HEK293 (cell line): ENCODE data around the gene CMTM1.
A peak's percentile ranks its signal among the peaks of the same experiment; 100 is the strongest.

Experiments
- CTCF ChIA-PET: fragments of 350-600 bp; formaldehyde crosslinking; extraction: SDS; loops from one replicate; lab custom pipeline; 2021; ENCODE audit warnings: antibody characterized with exemption; lab: Yijun Ruan, JAX
- POLR2A ChIA-PET: fragments of 300-600 bp; formaldehyde crosslinking; extraction: SDS; loops from one replicate; lab custom pipeline; 2020; ENCODE audit warnings: antibody characterized with exemption, inconsistent platforms; lab: Yijun Ruan, JAX
- H3K27ac ChIP-seq: fragments of 200-500 bp; sonication (Bioruptor generic); 2 replicates; pipeline ENCODE4 v1.5.1; 2014; ENCODE audit warnings: low read depth, low read length, control low read depth, inconsistent platforms; ENCODE audit errors: extremely low read depth
- H3K36me3 ChIP-seq, 2 experiments: fragments of 200-500 bp in 1 of 2; sonication (Bioruptor generic) in 1 of 2; 1 replicate in 1 of 2; 2 replicates in 1 of 2; pipeline ENCODE4 v1.5.1; 2014 to 2017; ENCODE audit warnings: inconsistent platforms in 2 of 2, low read length in 2 of 2; ENCODE audit not compliant: control insufficient read depth in 2 of 2, insufficient read depth in 1 of 2
- H3K4me1 ChIP-seq: fragments of 200-500 bp; sonication (Bioruptor generic); 2 replicates; pipeline ENCODE4 v1.5.1; 2014; ENCODE audit warnings: mild to moderate bottlenecking, low read length, inconsistent platforms; ENCODE audit not compliant: control insufficient read depth, insufficient read depth
- H3K4me3 ChIP-seq: 2 replicates; pipeline ENCODE4 v1.5.1; 2011; ENCODE audit warnings: low read depth, mild to moderate bottlenecking, control low read depth, low read length, moderate library complexity
- H3K9me3 ChIP-seq: fragments of 200-500 bp; sonication (Bioruptor generic); 2 replicates; pipeline ENCODE4 v1.5.1; 2014; ENCODE audit warnings: low read depth, low read length, inconsistent platforms; ENCODE audit not compliant: control insufficient read depth, insufficient read depth
- GLI4 ChIP-seq: fragments of 450-650 bp; formaldehyde crosslinking; IDR thresholded peaks from 2 replicates; pipeline ENCODE4 v1.5.1; 2016; ENCODE audit warnings: missing biosample characterization, missing genetic modification characterization
- KLF10 ChIP-seq: fragments of 450-650 bp; IDR thresholded peaks from 2 replicates; pipeline ENCODE4 v1.5.1; 2018; ENCODE audit warnings: missing biosample characterization, mild to moderate bottlenecking, missing genetic modification characterization
- ZBTB1 ChIP-seq: fragments of 450-650 bp; formaldehyde crosslinking; IDR thresholded peaks from 2 replicates; pipeline ENCODE4 v1.5.1; 2016; ENCODE audit warnings: missing biosample characterization, missing genetic modification characterization
- ZNF121 ChIP-seq: fragments of 450-650 bp; formaldehyde crosslinking; IDR thresholded peaks from 2 replicates; pipeline ENCODE4 v1.5.1; 2016; ENCODE audit warnings: missing biosample characterization, missing genetic modification characterization
- ZNF16 ChIP-seq: fragments of 450-650 bp; formaldehyde crosslinking; IDR thresholded peaks from 2 replicates; pipeline ENCODE4 v1.5.1; 2016; ENCODE audit warnings: low read depth, missing biosample characterization, missing genetic modification characterization
- ZNF274 ChIP-seq, 2 experiments: fragments of 200-500 bp in 1 of 2; fragments of 450-650 bp in 1 of 2; sonication (Bioruptor generic) in 1 of 2; formaldehyde crosslinking in 1 of 2; IDR thresholded peaks; 2 replicates each; pipeline versions ENCODE4 v1.5.1 to v1.6.1; 2014 to 2016; ENCODE audit warnings: borderline replicate concordance in 1 of 2, inconsistent platforms in 1 of 2, low read length in 1 of 2, missing biosample characterization in 1 of 2, missing genetic modification characterization in 1 of 2
- ZNF324 ChIP-seq: fragments of 450-650 bp; formaldehyde crosslinking; IDR thresholded peaks from 2 replicates; pipeline ENCODE4 v1.5.1; 2016; ENCODE audit warnings: missing biosample characterization, missing genetic modification characterization
- ZNF350 ChIP-seq: fragments of 450-650 bp; formaldehyde crosslinking; IDR thresholded peaks from 2 replicates; pipeline ENCODE4 v1.5.0; 2017; ENCODE audit warnings: missing biosample characterization, mild to moderate bottlenecking, missing genetic modification characterization
- ZNF37A ChIP-seq: fragments of 450-650 bp; IDR thresholded peaks from 2 replicates; pipeline ENCODE4 v1.5.1; 2018; ENCODE audit warnings: missing biosample characterization, missing genetic modification characterization
- ZNF549 ChIP-seq: fragments of 450-650 bp; IDR thresholded peaks from 2 replicates; pipeline ENCODE4 v1.5.1; 2018; ENCODE audit warnings: missing biosample characterization, missing genetic modification characterization, mild to moderate bottlenecking, inconsistent platforms, moderate library complexity
- ZNF558 ChIP-seq: fragments of 450-650 bp; formaldehyde crosslinking; IDR thresholded peaks from 2 replicates; pipeline ENCODE4 v1.5.1; 2016; ENCODE audit warnings: missing biosample characterization, missing genetic modification characterization
- ZNF560 ChIP-seq: fragments of 450-650 bp; formaldehyde crosslinking; IDR thresholded peaks from 2 replicates; pipeline ENCODE4 v1.5.1; 2017; ENCODE audit warnings: missing biosample characterization, missing genetic modification characterization, borderline replicate concordance
- ZNF561 ChIP-seq: fragments of 450-650 bp; IDR thresholded peaks from 2 replicates; pipeline ENCODE4 v1.5.1; 2018; ENCODE audit warnings: missing biosample characterization, missing genetic modification characterization, borderline replicate concordance
- ZNF624 ChIP-seq: fragments of 450-650 bp; formaldehyde crosslinking; IDR thresholded peaks from 2 replicates; pipeline ENCODE4 v1.5.1; 2017; ENCODE audit warnings: missing biosample characterization, missing genetic modification characterization
- ZNF747 ChIP-seq: fragments of 450-650 bp; formaldehyde crosslinking; IDR thresholded peaks from 2 replicates; pipeline ENCODE4 v1.5.1; 2016; ENCODE audit warnings: missing biosample characterization, missing genetic modification characterization
- TF ChIP-seq, protein P1 (sequence below): fragments of 450-650 bp; formaldehyde crosslinking; IDR thresholded peaks from 2 replicates; pipeline ENCODE4 v1.5.1; 2016; ENCODE audit warnings: missing biosample characterization, missing genetic modification characterization, low read depth
- TF ChIP-seq, protein P2 (sequence below): fragments of 450-650 bp; formaldehyde crosslinking; IDR thresholded peaks from 2 replicates; pipeline ENCODE4 v1.5.1; 2016; ENCODE audit warnings: missing biosample characterization, missing genetic modification characterization, borderline replicate concordance
- TF ChIP-seq, protein P3 (sequence below): fragments of 450-650 bp; formaldehyde crosslinking; IDR thresholded peaks from 2 replicates; pipeline ENCODE4 v1.5.0; 2017; ENCODE audit warnings: missing biosample characterization, missing genetic modification characterization, borderline replicate concordance
- TF ChIP-seq, protein P4 (sequence below): fragments of 450-650 bp; formaldehyde crosslinking; IDR thresholded peaks from 2 replicates; pipeline ENCODE4 v1.5.1; 2016; ENCODE audit warnings: missing biosample characterization, missing genetic modification characterization
- TF ChIP-seq, protein P5 (sequence below): fragments of 450-650 bp; formaldehyde crosslinking; IDR thresholded peaks from 2 replicates; pipeline ENCODE4 v1.5.1; 2016; ENCODE audit warnings: missing biosample characterization, missing genetic modification characterization

CMTM1 gene

DNA sequence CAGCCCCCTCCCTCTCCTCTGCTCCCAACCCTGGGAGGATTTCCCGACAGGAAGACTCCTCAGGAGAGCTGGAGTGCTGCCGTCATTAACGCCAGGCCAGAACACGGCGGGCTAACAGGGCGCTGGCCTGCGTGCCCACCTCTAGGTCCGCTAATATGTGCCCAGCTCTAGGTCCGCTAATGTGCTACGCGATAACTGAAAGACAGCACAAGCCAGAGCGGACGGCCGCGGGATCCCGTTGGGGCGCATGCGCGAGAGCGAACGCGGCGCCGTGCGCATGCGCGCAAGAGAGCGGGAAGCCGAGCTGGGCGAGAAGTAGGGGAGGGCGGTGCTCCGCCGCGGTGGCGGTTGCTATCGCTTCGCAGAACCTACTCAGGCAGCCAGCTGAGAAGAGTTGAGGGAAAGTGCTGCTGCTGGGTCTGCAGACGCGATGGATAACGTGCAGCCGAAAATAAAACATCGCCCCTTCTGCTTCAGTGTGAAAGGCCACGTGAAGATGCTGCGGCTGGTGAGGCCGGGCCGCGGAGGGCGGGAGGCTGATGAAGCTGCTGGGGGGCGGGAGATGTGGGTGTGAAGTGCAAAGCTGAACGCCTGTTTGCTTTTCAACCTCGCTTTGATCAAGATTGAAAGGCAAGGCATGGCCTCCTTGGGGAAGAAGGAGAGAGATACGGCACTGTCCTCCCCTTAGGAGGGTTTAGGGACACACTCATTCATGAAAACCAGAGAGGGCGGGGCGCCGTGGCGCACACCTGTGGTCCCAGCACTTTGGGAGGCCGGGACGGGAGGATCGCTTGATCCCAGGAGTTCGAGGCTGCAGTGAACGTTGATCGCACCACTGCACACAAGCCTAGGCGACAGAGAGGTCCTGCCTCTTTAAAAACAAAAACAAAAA is 13.7 kb upstream of the CMTM1 start, which contains the start of gene CKLF (continued):
- TF ChIP-seq ZNF558 (tag by site-specific recombination) (no peak), GLI4 (no peak), ZNF624 (tag by site-specific recombination) (no peak), ZNF324 (tag by site-specific recombination) (no peak; the same call in 1 of the 2 replicates), ZNF16 (tag by site-specific recombination) (no peak), ZNF747 (tag by site-specific recombination) (no peak), ZNF549 (tag by site-specific recombination) (no peak), ZNF560 (tag by site-specific recombination) (no peak), KLF10 (tag by site-specific recombination) (no peak), ZNF350 (no peak), ZNF121 (tag by site-specific recombination) (no peak)
- TF ChIP-seq, protein P1, sequence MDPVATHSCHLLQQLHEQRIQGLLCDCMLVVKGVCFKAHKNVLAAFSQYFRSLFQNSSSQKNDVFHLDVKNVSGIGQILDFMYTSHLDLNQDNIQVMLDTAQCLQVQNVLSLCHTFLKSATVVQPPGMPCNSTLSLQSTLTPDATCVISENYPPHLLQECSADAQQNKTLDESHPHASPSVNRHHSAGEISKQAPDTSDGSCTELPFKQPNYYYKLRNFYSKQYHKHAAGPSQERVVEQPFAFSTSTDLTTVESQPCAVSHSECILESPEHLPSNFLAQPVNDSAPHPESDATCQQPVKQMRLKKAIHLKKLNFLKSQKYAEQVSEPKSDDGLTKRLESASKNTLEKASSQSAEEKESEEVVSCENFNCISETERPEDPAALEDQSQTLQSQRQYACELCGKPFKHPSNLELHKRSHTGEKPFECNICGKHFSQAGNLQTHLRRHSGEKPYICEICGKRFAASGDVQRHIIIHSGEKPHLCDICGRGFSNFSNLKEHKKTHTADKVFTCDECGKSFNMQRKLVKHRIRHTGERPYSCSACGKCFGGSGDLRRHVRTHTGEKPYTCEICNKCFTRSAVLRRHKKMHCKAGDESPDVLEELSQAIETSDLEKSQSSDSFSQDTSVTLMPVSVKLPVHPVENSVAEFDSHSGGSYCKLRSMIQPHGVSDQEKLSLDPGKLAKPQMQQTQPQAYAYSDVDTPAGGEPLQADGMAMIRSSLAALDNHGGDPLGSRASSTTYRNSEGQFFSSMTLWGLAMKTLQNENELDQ (tag by site-specific recombination): no peak
- TF ChIP-seq, protein P2, sequence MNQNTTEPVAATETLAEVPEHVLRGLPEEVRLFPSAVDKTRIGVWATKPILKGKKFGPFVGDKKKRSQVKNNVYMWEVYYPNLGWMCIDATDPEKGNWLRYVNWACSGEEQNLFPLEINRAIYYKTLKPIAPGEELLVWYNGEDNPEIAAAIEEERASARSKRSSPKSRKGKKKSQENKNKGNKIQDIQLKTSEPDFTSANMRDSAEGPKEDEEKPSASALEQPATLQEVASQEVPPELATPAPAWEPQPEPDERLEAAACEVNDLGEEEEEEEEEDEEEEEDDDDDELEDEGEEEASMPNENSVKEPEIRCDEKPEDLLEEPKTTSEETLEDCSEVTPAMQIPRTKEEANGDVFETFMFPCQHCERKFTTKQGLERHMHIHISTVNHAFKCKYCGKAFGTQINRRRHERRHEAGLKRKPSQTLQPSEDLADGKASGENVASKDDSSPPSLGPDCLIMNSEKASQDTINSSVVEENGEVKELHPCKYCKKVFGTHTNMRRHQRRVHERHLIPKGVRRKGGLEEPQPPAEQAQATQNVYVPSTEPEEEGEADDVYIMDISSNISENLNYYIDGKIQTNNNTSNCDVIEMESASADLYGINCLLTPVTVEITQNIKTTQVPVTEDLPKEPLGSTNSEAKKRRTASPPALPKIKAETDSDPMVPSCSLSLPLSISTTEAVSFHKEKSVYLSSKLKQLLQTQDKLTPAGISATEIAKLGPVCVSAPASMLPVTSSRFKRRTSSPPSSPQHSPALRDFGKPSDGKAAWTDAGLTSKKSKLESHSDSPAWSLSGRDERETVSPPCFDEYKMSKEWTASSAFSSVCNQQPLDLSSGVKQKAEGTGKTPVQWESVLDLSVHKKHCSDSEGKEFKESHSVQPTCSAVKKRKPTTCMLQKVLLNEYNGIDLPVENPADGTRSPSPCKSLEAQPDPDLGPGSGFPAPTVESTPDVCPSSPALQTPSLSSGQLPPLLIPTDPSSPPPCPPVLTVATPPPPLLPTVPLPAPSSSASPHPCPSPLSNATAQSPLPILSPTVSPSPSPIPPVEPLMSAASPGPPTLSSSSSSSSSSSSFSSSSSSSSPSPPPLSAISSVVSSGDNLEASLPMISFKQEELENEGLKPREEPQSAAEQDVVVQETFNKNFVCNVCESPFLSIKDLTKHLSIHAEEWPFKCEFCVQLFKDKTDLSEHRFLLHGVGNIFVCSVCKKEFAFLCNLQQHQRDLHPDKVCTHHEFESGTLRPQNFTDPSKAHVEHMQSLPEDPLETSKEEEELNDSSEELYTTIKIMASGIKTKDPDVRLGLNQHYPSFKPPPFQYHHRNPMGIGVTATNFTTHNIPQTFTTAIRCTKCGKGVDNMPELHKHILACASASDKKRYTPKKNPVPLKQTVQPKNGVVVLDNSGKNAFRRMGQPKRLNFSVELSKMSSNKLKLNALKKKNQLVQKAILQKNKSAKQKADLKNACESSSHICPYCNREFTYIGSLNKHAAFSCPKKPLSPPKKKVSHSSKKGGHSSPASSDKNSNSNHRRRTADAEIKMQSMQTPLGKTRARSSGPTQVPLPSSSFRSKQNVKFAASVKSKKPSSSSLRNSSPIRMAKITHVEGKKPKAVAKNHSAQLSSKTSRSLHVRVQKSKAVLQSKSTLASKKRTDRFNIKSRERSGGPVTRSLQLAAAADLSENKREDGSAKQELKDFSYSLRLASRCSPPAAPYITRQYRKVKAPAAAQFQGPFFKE: peak; percentile 90; the same call in 1 of the 2 replicates
- TF ChIP-seq, protein P3, sequence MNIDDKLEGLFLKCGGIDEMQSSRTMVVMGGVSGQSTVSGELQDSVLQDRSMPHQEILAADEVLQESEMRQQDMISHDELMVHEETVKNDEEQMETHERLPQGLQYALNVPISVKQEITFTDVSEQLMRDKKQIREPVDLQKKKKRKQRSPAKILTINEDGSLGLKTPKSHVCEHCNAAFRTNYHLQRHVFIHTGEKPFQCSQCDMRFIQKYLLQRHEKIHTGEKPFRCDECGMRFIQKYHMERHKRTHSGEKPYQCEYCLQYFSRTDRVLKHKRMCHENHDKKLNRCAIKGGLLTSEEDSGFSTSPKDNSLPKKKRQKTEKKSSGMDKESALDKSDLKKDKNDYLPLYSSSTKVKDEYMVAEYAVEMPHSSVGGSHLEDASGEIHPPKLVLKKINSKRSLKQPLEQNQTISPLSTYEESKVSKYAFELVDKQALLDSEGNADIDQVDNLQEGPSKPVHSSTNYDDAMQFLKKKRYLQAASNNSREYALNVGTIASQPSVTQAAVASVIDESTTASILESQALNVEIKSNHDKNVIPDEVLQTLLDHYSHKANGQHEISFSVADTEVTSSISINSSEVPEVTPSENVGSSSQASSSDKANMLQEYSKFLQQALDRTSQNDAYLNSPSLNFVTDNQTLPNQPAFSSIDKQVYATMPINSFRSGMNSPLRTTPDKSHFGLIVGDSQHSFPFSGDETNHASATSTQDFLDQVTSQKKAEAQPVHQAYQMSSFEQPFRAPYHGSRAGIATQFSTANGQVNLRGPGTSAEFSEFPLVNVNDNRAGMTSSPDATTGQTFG (tag by site-specific recombination): no peak
- TF ChIP-seq, all 188 proteins: peak for 47

DNA sequence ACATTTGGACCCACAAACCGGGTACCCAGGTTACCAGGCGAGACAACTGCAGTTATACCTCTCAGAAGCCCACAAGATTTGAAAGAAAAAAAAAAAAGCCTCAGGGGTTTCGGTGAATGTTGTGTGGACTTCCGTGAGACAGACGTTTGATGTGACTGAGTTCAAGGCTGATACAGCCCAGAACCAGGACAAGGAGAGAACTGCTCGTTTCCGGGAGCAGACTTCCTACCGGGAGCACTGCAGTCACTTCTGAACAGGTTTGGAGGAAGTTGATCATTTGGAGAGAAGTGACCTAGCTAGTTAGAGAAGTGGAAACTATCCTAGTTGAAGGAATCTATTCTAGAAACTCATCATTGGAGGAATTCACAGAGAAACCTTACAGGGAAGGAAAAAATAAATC is 13.0 kb upstream of the CMTM1 start:
- Histone ChIP-seq H3K4me3 (no peak overlapping the region), H3K36me3 (peaks cover 0 to 17% of the 10 kb centered on the region in 2 experiments; a peak in 1 of 3 replicates), H3K27ac (no peak overlapping the region), H3K4me1 (no peaks in the 10 kb centered on the region), H3K9me3 (no peaks in the 10 kb centered on the region)
- ChIA-PET CTCF (interaction anchor here (0.7 to 0.8 kb wide), 2 partner anchors 10 to 56 kb away, joined by 3 to 4 read pairs; no protein-coding TSS in a partner anchor), POLR2A (interaction anchor here (1.2 kb wide), 1 partner anchor 31 kb away, joined by 7 read pairs; no protein-coding TSS in a partner anchor)
- TF ChIP-seq ZNF560 (tag by site-specific recombination) (no peak), ZNF37A (tag by site-specific recombination) (no peak), ZNF274 (IDR thresholded peaks at IDR 0.05; ENCODE audit: low read length) (no peak), ZNF274 (tag by site-specific recombination; IDR thresholded peaks at IDR 0.05; ENCODE audit: borderline replicate concordance) (no peak), ZNF561 (no peak), ZBTB1 (no peak)
- TF ChIP-seq, protein P4, sequence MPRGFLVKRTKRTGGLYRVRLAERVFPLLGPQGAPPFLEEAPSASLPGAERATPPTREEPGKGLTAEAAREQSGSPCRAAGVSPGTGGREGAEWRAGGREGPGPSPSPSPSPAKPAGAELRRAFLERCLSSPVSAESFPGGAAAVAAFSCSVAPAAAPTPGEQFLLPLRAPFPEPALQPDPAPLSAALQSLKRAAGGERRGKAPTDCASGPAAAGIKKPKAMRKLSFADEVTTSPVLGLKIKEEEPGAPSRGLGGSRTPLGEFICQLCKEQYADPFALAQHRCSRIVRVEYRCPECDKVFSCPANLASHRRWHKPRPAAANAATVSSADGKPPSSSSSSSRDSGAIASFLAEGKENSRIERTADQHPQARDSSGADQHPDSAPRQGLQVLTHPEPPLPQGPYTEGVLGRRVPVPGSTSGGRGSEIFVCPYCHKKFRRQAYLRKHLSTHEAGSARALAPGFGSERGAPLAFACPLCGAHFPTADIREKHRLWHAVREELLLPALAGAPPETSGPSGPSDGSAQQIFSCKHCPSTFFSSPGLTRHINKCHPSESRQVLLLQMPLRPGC (tag by site-specific recombination): no peak
- TF ChIP-seq, protein P5, sequence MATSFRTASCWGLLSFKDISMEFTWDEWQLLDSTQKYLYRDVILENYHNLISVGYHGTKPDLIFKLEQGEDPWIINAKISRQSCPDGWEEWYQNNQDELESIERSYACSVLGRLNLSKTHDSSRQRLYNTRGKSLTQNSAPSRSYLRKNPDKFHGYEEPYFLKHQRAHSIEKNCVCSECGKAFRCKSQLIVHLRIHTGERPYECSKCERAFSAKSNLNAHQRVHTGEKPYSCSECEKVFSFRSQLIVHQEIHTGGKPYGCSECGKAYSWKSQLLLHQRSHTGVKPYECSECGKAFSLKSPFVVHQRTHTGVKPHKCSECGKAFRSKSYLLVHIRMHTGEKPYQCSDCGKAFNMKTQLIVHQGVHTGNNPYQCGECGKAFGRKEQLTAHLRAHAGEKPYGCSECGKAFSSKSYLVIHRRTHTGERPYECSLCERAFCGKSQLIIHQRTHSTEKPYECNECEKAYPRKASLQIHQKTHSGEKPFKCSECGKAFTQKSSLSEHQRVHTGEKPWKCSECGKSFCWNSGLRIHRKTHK (tag by site-specific recombination): no peak
